Natural killer cell (primary cell): ENCODE results near the gene TOR1B. TPM values are rescaled to one million over a fixed set of nuclear protein-coding genes. Genes with fewer than 3 reads are reported as not detected.
A peak's percentile ranks its signal among the peaks of the same experiment; 100 is the strongest.

Experiments used
- ATAC-seq, 3 donors: fragments of 150-1000 bp in 2 of 3; fragments of 200-7000 bp in 1 of 3; cut with Tn5 transposase; 1 replicate in 1 of 3; 2 replicates in 2 of 3; pipeline ENCODE4 v1.10.0; 2021; ENCODE audit warnings: mild to moderate bottlenecking in 2 of 3, moderate library complexity in 2 of 3
- DNase-seq, 2 donors: peaks; one replicate each; pipeline versions ENCODE4 v3.0.0 to v3.0.0-alpha.2; 2013 to 2021; ENCODE audit warnings: mixed read lengths in 1 of 2
- H3K27ac ChIP-seq: one replicate; pipeline ENCODE4 v1.5.1; 2013; ENCODE audit warnings: mild to moderate bottlenecking, low read length
- H3K27me3 ChIP-seq: one replicate; pipeline ENCODE4 v1.6.1; 2013; ENCODE audit warnings: low read length; ENCODE audit not compliant: control insufficient read depth, insufficient read depth
- H3K36me3 ChIP-seq: one replicate; pipeline ENCODE4 v1.6.1; 2013; ENCODE audit warnings: low read length; ENCODE audit not compliant: control insufficient read depth, insufficient read depth
- H3K4me1 ChIP-seq: one replicate; pipeline ENCODE4 v1.6.1; 2013; ENCODE audit warnings: low read length; ENCODE audit not compliant: control insufficient read depth, insufficient read depth
- H3K4me3 ChIP-seq: one replicate; pipeline ENCODE4 v1.5.1; 2013; ENCODE audit warnings: low read length
- H3K9me3 ChIP-seq: one replicate; pipeline ENCODE4 v1.6.1; 2013; ENCODE audit warnings: low read length; ENCODE audit not compliant: control insufficient read depth, insufficient read depth
- H3K27ac Mint-ChIP-seq, 2 donors: one replicate each; pipeline ENCODE4 v1.8.0; 2022; ENCODE audit warnings: mild to moderate bottlenecking in 2 of 2, mixed read lengths in 2 of 2, moderate library complexity in 1 of 2
- H3K27me3 Mint-ChIP-seq, 2 donors: one replicate each; pipeline ENCODE4 v1.8.0; 2022; ENCODE audit warnings: low read depth in 2 of 2, mixed read lengths in 2 of 2
- H3K36me3 Mint-ChIP-seq: one replicate; pipeline ENCODE4 v1.8.0; 2022; ENCODE audit warnings: mixed read lengths
- H3K4me1 Mint-ChIP-seq, 2 donors: one replicate each; pipeline ENCODE4 v1.8.0; 2022; ENCODE audit warnings: mixed read lengths in 2 of 2
- H3K4me3 Mint-ChIP-seq: one replicate; pipeline ENCODE4 v1.8.0; 2022; ENCODE audit warnings: mild to moderate bottlenecking, moderate library complexity, mixed read lengths
- H3K9me3 Mint-ChIP-seq, 2 donors: one replicate each; pipeline ENCODE4 v1.8.0; 2022; ENCODE audit warnings: mixed read lengths in 2 of 2
- WGBS: methylation state at CpG from one replicate; pipeline ENCODE4 v1.1.7; 2013; ENCODE audit warnings: missing lambda C conversion rate; ENCODE audit not compliant: insufficient coverage; 5-methylcytosine and 5-hydroxymethylcytosine counted together
- intact Hi-C: fragments of 100-400 bp; cut with micrococcal nuclease; formaldehyde crosslinking; loops from one replicate; pipeline ENCODE4 v1.14.2; 2022
- total RNA-seq, 4 donors: library from RNA; stranded (reverse); fragments of 120-200 nt in 1 of 4; gene quantifications; one replicate each; pipeline versions ENCODE4 v1.2.3 to v1.2.4, GENCODE V29; 2013 to 2022
- TF ChIP-seq, protein P1 (sequence below): fragments of 200-600 bp; IDR thresholded peaks from one replicate; pipeline ENCODE4 v1.8.0; 2022; ENCODE audit warnings: antibody characterized with exemption

The TOR1B gene
- total RNA-seq, 3 donors from 2014 or later (not counting 1 experiment from before 2014, with no cell fraction given), result 20.2 to 30.5 (median 23.9) TPM

DNA sequence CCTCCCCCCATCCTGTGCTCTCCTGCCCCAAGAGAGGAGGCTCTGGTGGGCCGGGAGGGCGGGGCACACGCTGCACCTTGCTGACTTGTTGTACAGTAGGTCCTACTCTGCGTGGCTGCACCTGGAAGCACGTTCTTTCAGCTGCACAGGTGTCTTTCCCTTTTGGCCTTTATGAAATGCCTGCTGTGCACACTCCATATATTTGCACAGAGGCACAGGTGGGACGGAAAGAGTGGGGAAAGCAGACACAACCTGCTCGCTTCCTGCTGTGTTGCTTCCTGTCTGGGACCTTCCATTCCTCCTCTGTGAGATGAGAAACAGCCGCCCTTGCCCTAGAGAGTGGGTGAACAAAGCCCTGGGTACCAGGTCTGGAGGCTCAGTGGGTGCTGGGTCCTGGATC, 37.0 kb downstream of the TOR1B start:
- DNase-seq (peak in 1 of 2 donors; percentile 52), ATAC-seq (no peak)
- Mint-ChIP-seq H3K4me3 (peak overlapping the region; percentile 17), H3K4me1 (peaks cover 34 to 41% of the 10 kb centered on the region in 2 donors), H3K36me3 (no peaks in the 10 kb centered on the region), H3K27me3 (no peaks in the 10 kb centered on the region), H3K27ac (no peak overlapping the region), H3K9me3 (no peaks in the 10 kb centered on the region)
- TF ChIP-seq, protein P1, sequence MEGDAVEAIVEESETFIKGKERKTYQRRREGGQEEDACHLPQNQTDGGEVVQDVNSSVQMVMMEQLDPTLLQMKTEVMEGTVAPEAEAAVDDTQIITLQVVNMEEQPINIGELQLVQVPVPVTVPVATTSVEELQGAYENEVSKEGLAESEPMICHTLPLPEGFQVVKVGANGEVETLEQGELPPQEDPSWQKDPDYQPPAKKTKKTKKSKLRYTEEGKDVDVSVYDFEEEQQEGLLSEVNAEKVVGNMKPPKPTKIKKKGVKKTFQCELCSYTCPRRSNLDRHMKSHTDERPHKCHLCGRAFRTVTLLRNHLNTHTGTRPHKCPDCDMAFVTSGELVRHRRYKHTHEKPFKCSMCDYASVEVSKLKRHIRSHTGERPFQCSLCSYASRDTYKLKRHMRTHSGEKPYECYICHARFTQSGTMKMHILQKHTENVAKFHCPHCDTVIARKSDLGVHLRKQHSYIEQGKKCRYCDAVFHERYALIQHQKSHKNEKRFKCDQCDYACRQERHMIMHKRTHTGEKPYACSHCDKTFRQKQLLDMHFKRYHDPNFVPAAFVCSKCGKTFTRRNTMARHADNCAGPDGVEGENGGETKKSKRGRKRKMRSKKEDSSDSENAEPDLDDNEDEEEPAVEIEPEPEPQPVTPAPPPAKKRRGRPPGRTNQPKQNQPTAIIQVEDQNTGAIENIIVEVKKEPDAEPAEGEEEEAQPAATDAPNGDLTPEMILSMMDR, result no peak
- H3K4me1 ChIP-seq, result peaks cover 37% of the 10 kb centered on the region
- no peak overlapping the region for H3K27ac ChIP-seq
- intact Hi-C loops, result no loop called here
- H3K36me3 ChIP-seq, result peaks cover 17% of the 10 kb centered on the region
- no peaks in the 10 kb centered on the region for H3K9me3 ChIP-seq
- no peak overlapping the region for H3K4me3 ChIP-seq
- WGBS, result 66% methylated on average over 8 of the region's 8 CpGs
- no peaks in the 10 kb centered on the region for H3K27me3 ChIP-seq

DNA sequence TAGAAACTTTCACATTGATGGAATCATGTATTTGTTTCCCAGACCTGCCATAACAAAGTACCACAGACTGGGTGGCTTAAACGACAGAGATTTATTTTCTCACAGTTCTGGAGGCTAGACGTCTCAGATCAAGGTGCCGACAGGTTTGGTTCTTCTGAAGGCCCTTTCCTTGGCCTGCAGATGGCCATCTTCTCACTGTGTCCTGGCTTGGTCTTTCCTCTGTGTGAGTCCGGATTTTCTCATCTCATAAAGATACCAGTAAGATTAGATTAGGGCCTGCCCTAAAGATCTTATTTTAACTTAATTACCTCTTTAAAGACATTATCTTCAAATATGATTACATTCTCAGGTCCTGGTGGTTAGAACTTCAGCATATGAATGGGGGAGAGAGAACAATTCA, 38.1 kb downstream of the TOR1B start:
- TF ChIP-seq, protein P1, result no peak
- no peaks in the 10 kb centered on the region for H3K36me3 Mint-ChIP-seq
- Histone ChIP-seq H3K27me3 (no peaks in the 10 kb centered on the region), H3K4me1 (peaks cover 33% of the 10 kb centered on the region), H3K9me3 (no peaks in the 10 kb centered on the region), H3K4me3 (no peak overlapping the region), H3K27ac (no peak overlapping the region), H3K36me3 (peaks cover 17% of the 10 kb centered on the region)
- no peak overlapping the region for H3K4me3 Mint-ChIP-seq
- intact Hi-C loops, result no loop called here
- H3K4me1 Mint-ChIP-seq, result peaks cover 33 to 42% of the 10 kb centered on the region in 2 donors
- peak overlapping the region; percentile 8 to 67 for H3K27ac Mint-ChIP-seq
- WGBS, result 83% methylated on average over 4 of the region's 4 CpGs
- H3K9me3 Mint-ChIP-seq, result no peaks in the 10 kb centered on the region
- ATAC-seq (no peak), DNase-seq (no peak)
- no peaks in the 10 kb centered on the region for H3K27me3 Mint-ChIP-seq

DNA sequence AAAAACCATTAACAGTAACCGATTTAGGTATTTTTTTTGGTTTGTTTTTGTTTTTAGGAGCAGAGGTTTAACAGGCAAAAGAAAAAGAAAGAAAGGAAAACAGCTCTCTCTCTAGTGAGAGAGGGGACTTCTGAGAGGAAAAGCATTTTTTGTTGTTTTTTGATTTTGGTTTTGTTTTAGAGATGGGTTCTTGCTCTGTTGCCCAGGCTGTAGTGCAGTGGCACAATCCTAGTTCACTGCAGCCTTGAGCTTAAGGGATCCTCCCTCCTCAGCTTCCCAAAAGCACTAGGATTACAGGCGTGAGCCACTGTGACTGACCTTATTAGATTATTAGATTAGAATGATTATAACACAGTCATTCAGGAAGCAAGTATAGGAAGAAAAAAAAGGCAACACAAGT, 42.4 kb downstream of the TOR1B start:
- H3K4me1 Mint-ChIP-seq, result peaks cover 13 to 29% of the 10 kb centered on the region in 2 donors
- H3K36me3 Mint-ChIP-seq, result no peaks in the 10 kb centered on the region
- H3K4me1 ChIP-seq, result peaks cover 11% of the 10 kb centered on the region
- H3K4me3 Mint-ChIP-seq, result peak overlapping the region; percentile 49
- H3K27me3 ChIP-seq, result no peaks in the 10 kb centered on the region
- WGBS, result 25% methylated on average over 1 of the region's 2 CpGs
- no peaks in the 10 kb centered on the region for H3K9me3 Mint-ChIP-seq
- no peaks in the 10 kb centered on the region for H3K27me3 Mint-ChIP-seq
- TF ChIP-seq, protein P1, result no peak
- peaks cover 13% of the 10 kb centered on the region for H3K36me3 ChIP-seq
- H3K27ac Mint-ChIP-seq, result peak overlapping the region; percentile 29 to 79
- ATAC-seq (no peak), DNase-seq (peak in 1 of 2 donors; percentile 24)
- H3K4me3 ChIP-seq, result no peak overlapping the region
- intact Hi-C loops, result no loop called here
- H3K9me3 ChIP-seq, result no peaks in the 10 kb centered on the region
- no peak overlapping the region for H3K27ac ChIP-seq

DNA sequence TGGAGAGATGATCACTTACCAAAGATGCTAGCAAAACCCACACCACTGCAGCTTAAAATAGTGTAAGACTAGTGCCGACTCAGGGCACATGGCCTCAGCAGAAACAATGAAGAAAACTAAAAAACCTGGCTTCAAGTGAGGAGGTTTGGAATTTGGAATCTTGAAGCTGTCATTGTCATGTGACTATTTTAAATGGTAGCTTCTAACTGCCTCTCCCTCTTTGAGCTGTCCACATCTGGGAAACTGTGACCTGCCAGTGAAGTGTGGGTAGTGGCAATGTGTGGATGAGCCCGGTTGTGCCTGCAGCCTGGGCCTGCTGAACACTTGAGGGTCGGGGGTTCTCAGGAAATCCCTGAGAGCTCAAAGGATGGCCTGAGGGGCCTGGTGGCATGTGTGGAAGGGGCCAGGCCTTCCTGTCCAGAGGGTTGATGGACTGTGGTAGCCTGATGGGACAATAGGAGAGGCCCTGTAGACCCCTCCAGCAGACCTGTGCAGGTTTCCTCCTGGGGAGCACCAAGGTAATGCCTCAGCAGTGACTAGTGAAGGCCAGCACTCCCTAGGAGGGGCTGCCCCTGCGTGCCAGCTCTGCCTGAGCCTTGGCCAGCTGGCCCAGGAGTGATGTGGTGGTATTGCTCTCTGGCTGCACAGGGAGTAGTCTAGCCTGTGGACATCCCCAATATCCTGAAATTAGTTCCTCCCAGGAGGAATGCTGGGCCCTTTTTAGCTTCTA, 45.9 kb downstream of the TOR1B start:
- H3K36me3 ChIP-seq, result peaks cover 35% of the 10 kb centered on the region
- Mint-ChIP-seq H3K36me3 (peaks cover 21% of the 10 kb centered on the region), H3K27ac (no peak overlapping the region), H3K27me3 (no peaks in the 10 kb centered on the region), H3K4me3 (no peak overlapping the region), H3K9me3 (no peaks in the 10 kb centered on the region), H3K4me1 (peaks cover 27 to 39% of the 10 kb centered on the region in 2 donors)
- DNase-seq, result no peak
- H3K27ac ChIP-seq, result no peak overlapping the region
- ATAC-seq, result no peak
- no peak overlapping the region for H3K4me3 ChIP-seq
- peaks cover 11% of the 10 kb centered on the region for H3K4me1 ChIP-seq
- intact Hi-C loops, result no loop called here
- H3K9me3 ChIP-seq, result no peaks in the 10 kb centered on the region
- no peaks in the 10 kb centered on the region for H3K27me3 ChIP-seq
- WGBS, result 85% methylated on average over 3 of the region's 4 CpGs
- TF ChIP-seq, protein P1, result no peak
